Fibroblast of lung (primary cell): ENCODE data around the gene CDH5. TPM values are rescaled to one million over a fixed set of nuclear protein-coding genes. Genes with fewer than 3 reads are reported as not detected.

Experiments used
- DNase-seq, 2 donors: peaks; one replicate each; pipeline versions ENCODE4 v3.0.0 to v3.0.0-alpha.2; 2010; ENCODE audit warnings: low read depth in 2 of 2
- H2AFZ ChIP-seq: 2 replicates; pipeline ENCODE4 v1.5.1; 2012; ENCODE audit warnings: low read length, control low read depth, inconsistent platforms
- H3K27ac ChIP-seq: 2 replicates; pipeline ENCODE4 v1.5.1; 2011; ENCODE audit warnings: low read length, control low read depth; ENCODE audit not compliant: insufficient read depth
- H3K27me3 ChIP-seq: 2 replicates; pipeline ENCODE4 v1.5.1; 2011; ENCODE audit warnings: mild to moderate bottlenecking, low read length; ENCODE audit not compliant: control insufficient read depth, insufficient read depth
- H3K36me3 ChIP-seq: 2 replicates; pipeline ENCODE4 v1.5.1; 2011; ENCODE audit warnings: low read length; ENCODE audit not compliant: control insufficient read depth, insufficient read depth
- H3K4me1 ChIP-seq: 2 replicates; pipeline ENCODE4 v1.5.1; 2011; ENCODE audit warnings: low read length; ENCODE audit not compliant: control insufficient read depth, insufficient read depth; ENCODE audit errors: extremely low read depth
- H3K4me2 ChIP-seq: 2 replicates; pipeline ENCODE4 v1.5.1; 2011; ENCODE audit warnings: low read length, control low read depth; ENCODE audit not compliant: insufficient read depth; ENCODE audit errors: extremely low read depth
- H3K4me3 ChIP-seq, 4 experiments: fragments of 200-600 bp in 1 of 4; sonication (generic) in 1 of 4; replicated peaks in 1 of 4; 2 replicates each; pipeline ENCODE4 v1.5.1; 2011 to 2016; ENCODE audit warnings: low read length in 4 of 4, low read depth in 3 of 4, mild to moderate bottlenecking in 3 of 4, control low read depth in 2 of 4, inconsistent platforms in 1 of 4, mixed read lengths in 1 of 4; ENCODE audit not compliant: insufficient read depth in 1 of 4; ENCODE audit errors: control extremely low read depth in 1 of 4
- H3K79me2 ChIP-seq: 2 replicates; pipeline ENCODE4 v1.5.1; 2012; ENCODE audit warnings: mild to moderate bottlenecking, low read length, inconsistent platforms; ENCODE audit not compliant: control insufficient read depth, insufficient read depth
- H3K9ac ChIP-seq: 2 replicates; pipeline ENCODE4 v1.5.1; 2011; ENCODE audit warnings: mild to moderate bottlenecking, low read length, control low read depth; ENCODE audit not compliant: insufficient read depth
- H3K9me3 ChIP-seq: 2 replicates; pipeline ENCODE4 v1.5.1; 2012; ENCODE audit warnings: low read depth, low read length; ENCODE audit not compliant: control insufficient read depth, insufficient read depth
- H4K20me1 ChIP-seq: 2 replicates; pipeline ENCODE4 v1.5.1; 2011; ENCODE audit warnings: low read length; ENCODE audit not compliant: control insufficient read depth, insufficient read depth; ENCODE audit errors: extremely low read depth
- CTCF ChIP-seq, 2 donors: IDR thresholded peaks in 1 of 2; conservative IDR thresholded peaks in 1 of 2; 1 replicate in 1 of 2; 2 replicates in 1 of 2; pipeline ENCODE4 v1.5.1; 2011 to 2012; ENCODE audit warnings: low read length in 2 of 2, control low read depth in 1 of 2, inconsistent platforms in 1 of 2, low read depth in 1 of 2, mild to moderate bottlenecking in 1 of 2
- EZH2 ChIP-seq: IDR thresholded peaks from 2 replicates; pipeline ENCODE4 v1.5.1; 2012; ENCODE audit warnings: low read length, control low read depth, mild to moderate bottlenecking; ENCODE audit errors: missing control alignments
- polyA plus RNA-seq, 2 donors: library from polyadenylated mRNA; depleted of rRNA in 1 of 2; stranded (reverse) in 1 of 2; unstranded in 1 of 2; fragments of >200 nt; gene quantifications; 2 replicates each; pipeline ENCODE4 v1.2.1, GENCODE V29; 2011 to 2012; ENCODE audit warnings: missing spikeins in 1 of 2
- total RNA-seq: library from RNA; depleted of rRNA; stranded (reverse); fragments of >200 nt; gene quantifications from 2 replicates; pipeline ENCODE4 v1.2.1, GENCODE V29; 2014

The CDH5 gene
- total and polyA plus RNA-seq, 2 donors (not counting 1 experiment from before 2014, with no cell fraction given) = 0.02 TPM; not detected in 1

- TF ChIP-seq EZH2 (no peak), CTCF (conservative IDR thresholded peaks at IDR 0.05 in 1 of 2, IDR thresholded peaks at IDR 0.05 in 1 of 2; ENCODE audit: low read depth in 1 of 2, low read length in 2 of 2) (no peak)
- DNase-seq = no peak
- Histone ChIP-seq H3K4me2 (no peak overlapping the region), H3K4me3 (no peak overlapping the region), H3K9me3 (no peaks in the 10 kb centered on the region), H3K9ac (no peak overlapping the region), H4K20me1 (no peaks in the 10 kb centered on the region), H3K4me1 (no peaks in the 10 kb centered on the region), H3K27ac (no peak overlapping the region), H3K79me2 (no peaks in the 10 kb centered on the region), H2AFZ (no peak overlapping the region), H3K27me3 (peaks cover 44% of the 10 kb centered on the region), H3K36me3 (no peaks in the 10 kb centered on the region)
These were observed 63.7 kb downstream of the CDH5 start for GRCh38 chr16:66430214-66430613.

GRCh38 chr16:66431760-66432159 is 65.3 kb downstream of the CDH5 start:
- no peaks in the 10 kb centered on the region for H3K9me3 ChIP-seq
- no peak overlapping the region for H3K9ac ChIP-seq
- H3K4me3 ChIP-seq = no peak overlapping the region
- TF ChIP-seq CTCF (conservative IDR thresholded peaks at IDR 0.05 in 1 of 2, IDR thresholded peaks at IDR 0.05 in 1 of 2; ENCODE audit: low read depth in 1 of 2, low read length in 2 of 2) = no peak
- TF ChIP-seq EZH2 = no peak
- H2AFZ ChIP-seq = no peak overlapping the region
- H3K4me2 ChIP-seq = no peak overlapping the region
- no peaks in the 10 kb centered on the region for H3K36me3 ChIP-seq
- no peaks in the 10 kb centered on the region for H4K20me1 ChIP-seq
- no peaks in the 10 kb centered on the region for H3K4me1 ChIP-seq
- DNase-seq = no peak
- H3K79me2 ChIP-seq = no peaks in the 10 kb centered on the region
- peaks cover 32% of the 10 kb centered on the region for H3K27me3 ChIP-seq
- H3K27ac ChIP-seq = no peak overlapping the region

GRCh38 chr16:66432429-66432828 is 65.9 kb downstream of the CDH5 start:
- Histone ChIP-seq H3K27me3 (peaks cover 31% of the 10 kb centered on the region), H3K9ac (no peak overlapping the region), H3K9me3 (no peaks in the 10 kb centered on the region), H4K20me1 (no peaks in the 10 kb centered on the region), H3K27ac (no peak overlapping the region), H3K4me2 (no peak overlapping the region), H3K36me3 (no peaks in the 10 kb centered on the region), H3K79me2 (no peaks in the 10 kb centered on the region), H3K4me1 (no peaks in the 10 kb centered on the region), H3K4me3 (no peak overlapping the region), H2AFZ (no peak overlapping the region)
- TF ChIP-seq EZH2 = no peak
- TF ChIP-seq CTCF (conservative IDR thresholded peaks at IDR 0.05 in 1 of 2, IDR thresholded peaks at IDR 0.05 in 1 of 2; ENCODE audit: low read depth in 1 of 2, low read length in 2 of 2) = no peak
- no peak for DNase-seq
